B cell (primary cell): Measurements from ENCODE around the gene FFAR2.

Source experiments
- EZH2 ChIP-seq: IDR thresholded peaks from 2 replicates; pipeline ENCODE4 v1.6.1; 2012; ENCODE audit warnings: borderline replicate concordance, low read depth, mild to moderate bottlenecking, moderate library complexity, low read length; ENCODE audit not compliant: insufficient read depth, poor library complexity, severe bottlenecking
- TF ChIP-seq, protein P1 (sequence below): fragments of 200-600 bp; IDR thresholded peaks from one replicate; pipeline ENCODE4 v1.8.0; 2022; ENCODE audit warnings: antibody characterized with exemption, mild to moderate bottlenecking

- TF ChIP-seq, protein P1, sequence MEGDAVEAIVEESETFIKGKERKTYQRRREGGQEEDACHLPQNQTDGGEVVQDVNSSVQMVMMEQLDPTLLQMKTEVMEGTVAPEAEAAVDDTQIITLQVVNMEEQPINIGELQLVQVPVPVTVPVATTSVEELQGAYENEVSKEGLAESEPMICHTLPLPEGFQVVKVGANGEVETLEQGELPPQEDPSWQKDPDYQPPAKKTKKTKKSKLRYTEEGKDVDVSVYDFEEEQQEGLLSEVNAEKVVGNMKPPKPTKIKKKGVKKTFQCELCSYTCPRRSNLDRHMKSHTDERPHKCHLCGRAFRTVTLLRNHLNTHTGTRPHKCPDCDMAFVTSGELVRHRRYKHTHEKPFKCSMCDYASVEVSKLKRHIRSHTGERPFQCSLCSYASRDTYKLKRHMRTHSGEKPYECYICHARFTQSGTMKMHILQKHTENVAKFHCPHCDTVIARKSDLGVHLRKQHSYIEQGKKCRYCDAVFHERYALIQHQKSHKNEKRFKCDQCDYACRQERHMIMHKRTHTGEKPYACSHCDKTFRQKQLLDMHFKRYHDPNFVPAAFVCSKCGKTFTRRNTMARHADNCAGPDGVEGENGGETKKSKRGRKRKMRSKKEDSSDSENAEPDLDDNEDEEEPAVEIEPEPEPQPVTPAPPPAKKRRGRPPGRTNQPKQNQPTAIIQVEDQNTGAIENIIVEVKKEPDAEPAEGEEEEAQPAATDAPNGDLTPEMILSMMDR = no peak
- TF ChIP-seq EZH2 = no peak
Measured at GRCh38 chr19:35438527-35438926, 9.5 kb upstream of the FFAR2 start.
